NB4 (cell line): ENCODE measurements around the gene IGSF21.

Experiments
- MYC ChIP-seq: IDR thresholded peaks from 2 replicates; pipeline ENCODE4 v1.6.1; 2011; ENCODE audit warnings: low read depth, low read length
- POLR2A ChIP-seq: IDR thresholded peaks from 2 replicates; pipeline ENCODE4 v1.6.1; 2011; ENCODE audit warnings: mild to moderate bottlenecking; ENCODE audit not compliant: insufficient read length; ENCODE audit errors: extremely low read depth
- TF ChIP-seq, protein P1 (sequence below): IDR thresholded peaks from one replicate; pipeline ENCODE4 v1.5.1; 2012; ENCODE audit warnings: low read depth, low read length
- TF ChIP-seq, protein P2 (sequence below): IDR thresholded peaks from 2 replicates; pipeline ENCODE4 v1.6.1; 2011; ENCODE audit warnings: low read depth, low read length

DNA sequence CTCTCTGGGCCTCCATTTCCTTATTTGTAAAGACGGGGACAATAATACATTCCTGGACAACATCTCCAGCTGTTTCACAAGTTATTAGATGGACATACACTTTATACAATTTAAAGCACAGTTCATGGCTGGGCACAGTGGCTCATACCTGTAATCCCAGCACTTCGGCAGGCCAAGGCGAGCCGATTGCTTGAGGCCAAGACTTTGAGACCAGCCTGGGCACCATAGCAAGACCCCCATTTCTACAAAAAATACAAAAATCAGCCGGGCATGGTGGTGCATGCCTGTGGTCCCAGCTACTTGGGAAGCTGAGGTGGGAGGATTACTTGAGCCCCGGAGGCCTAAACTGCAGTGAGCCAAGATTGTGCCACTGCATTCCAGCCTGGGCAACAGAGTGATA lies 34.1 kb downstream of the IGSF21 start:
- TF ChIP-seq, protein P1, sequence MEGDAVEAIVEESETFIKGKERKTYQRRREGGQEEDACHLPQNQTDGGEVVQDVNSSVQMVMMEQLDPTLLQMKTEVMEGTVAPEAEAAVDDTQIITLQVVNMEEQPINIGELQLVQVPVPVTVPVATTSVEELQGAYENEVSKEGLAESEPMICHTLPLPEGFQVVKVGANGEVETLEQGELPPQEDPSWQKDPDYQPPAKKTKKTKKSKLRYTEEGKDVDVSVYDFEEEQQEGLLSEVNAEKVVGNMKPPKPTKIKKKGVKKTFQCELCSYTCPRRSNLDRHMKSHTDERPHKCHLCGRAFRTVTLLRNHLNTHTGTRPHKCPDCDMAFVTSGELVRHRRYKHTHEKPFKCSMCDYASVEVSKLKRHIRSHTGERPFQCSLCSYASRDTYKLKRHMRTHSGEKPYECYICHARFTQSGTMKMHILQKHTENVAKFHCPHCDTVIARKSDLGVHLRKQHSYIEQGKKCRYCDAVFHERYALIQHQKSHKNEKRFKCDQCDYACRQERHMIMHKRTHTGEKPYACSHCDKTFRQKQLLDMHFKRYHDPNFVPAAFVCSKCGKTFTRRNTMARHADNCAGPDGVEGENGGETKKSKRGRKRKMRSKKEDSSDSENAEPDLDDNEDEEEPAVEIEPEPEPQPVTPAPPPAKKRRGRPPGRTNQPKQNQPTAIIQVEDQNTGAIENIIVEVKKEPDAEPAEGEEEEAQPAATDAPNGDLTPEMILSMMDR = no peak
- TF ChIP-seq POLR2A (no peak), MYC (no peak)
- TF ChIP-seq, protein P2, sequence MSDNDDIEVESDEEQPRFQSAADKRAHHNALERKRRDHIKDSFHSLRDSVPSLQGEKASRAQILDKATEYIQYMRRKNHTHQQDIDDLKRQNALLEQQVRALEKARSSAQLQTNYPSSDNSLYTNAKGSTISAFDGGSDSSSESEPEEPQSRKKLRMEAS = no peak
